HepG2 (cell line): ENCODE measurements around the gene SYNC. TPM values are rescaled to one million over a fixed set of nuclear protein-coding genes. Genes with fewer than 3 reads are reported as not detected.
A peak's percentile ranks its signal among the peaks of the same experiment; 100 is the strongest.

Experiments
- FOSL2 ChIP-seq: sonication (generic); formaldehyde crosslinking; IDR thresholded peaks from 2 replicates; pipeline ENCODE4 v1.4.0; 2020; ENCODE audit warnings: missing genetic modification reagents
- GTF2F1 ChIP-seq: fragments of 150-350 bp; IDR thresholded peaks from 2 replicates; pipeline ENCODE4 v1.6.1; 2014; ENCODE audit warnings: low read length
- HMG20B ChIP-seq: conservative IDR thresholded peaks from 2 replicates; pipeline ENCODE4 v1.6.1; 2016; ENCODE audit warnings: missing genetic modification reagents, missing compliant biosample characterization
- HNRNPK ChIP-seq: fragments of 200-400 bp; formaldehyde crosslinking; IDR thresholded peaks from 2 replicates; pipeline ENCODE4 v1.6.1; 2018; ENCODE audit warnings: low read length, low read depth, moderate library complexity, mild to moderate bottlenecking; ENCODE audit not compliant: poor library complexity, severe bottlenecking
- KLF9 ChIP-seq: IDR thresholded peaks from 2 replicates; pipeline ENCODE4 v1.6.1; 2016; ENCODE audit warnings: low read depth
- SMARCE1 ChIP-seq: fragments of 450-650 bp; IDR thresholded peaks from 2 replicates; pipeline ENCODE4 v1.6.1; 2017; ENCODE audit warnings: borderline replicate concordance
- SP1 ChIP-seq, 2 experiments: fragments of 450-650 bp in 1 of 2; sonication (generic) in 1 of 2; formaldehyde crosslinking in 1 of 2; IDR thresholded peaks; 2 replicates each; pipeline versions ENCODE4 v1.4.0 to v1.6.1; 2016 to 2020; ENCODE audit warnings: missing genetic modification reagents in 1 of 2
- ZNF143 ChIP-seq: sonication (generic); formaldehyde crosslinking; IDR thresholded peaks from 2 replicates; pipeline ENCODE4 v1.4.0; 2020; ENCODE audit warnings: missing genetic modification reagents
- ZNF331 ChIP-seq: sonication (generic); formaldehyde crosslinking; IDR thresholded peaks from 2 replicates; pipeline ENCODE4 v1.4.0; 2020; ENCODE audit warnings: missing genetic modification reagents
- ZNF367 ChIP-seq: sonication (generic); formaldehyde crosslinking; IDR thresholded peaks from 2 replicates; pipeline ENCODE4 v1.4.0; 2020; ENCODE audit warnings: missing genetic modification reagents, borderline replicate concordance
- ZNF451 ChIP-seq: sonication (generic); formaldehyde crosslinking; IDR thresholded peaks from 2 replicates; pipeline ENCODE4 v1.5.0; 2020; ENCODE audit warnings: mild to moderate bottlenecking, missing genetic modification reagents
- ZNF775 ChIP-seq: sonication (generic); formaldehyde crosslinking; IDR thresholded peaks from 2 replicates; pipeline ENCODE4 v1.4.0; 2020; ENCODE audit warnings: missing genetic modification reagents, mild to moderate bottlenecking, moderate library complexity, borderline replicate concordance
- ZNF788 ChIP-seq: sonication (generic); formaldehyde crosslinking; IDR thresholded peaks from 2 replicates; pipeline ENCODE4 v1.5.0; 2020; ENCODE audit warnings: mild to moderate bottlenecking, missing genetic modification reagents, borderline replicate concordance
- polyA plus RNA-seq, 8 experiments: library from polyadenylated mRNA; depleted of rRNA in 3 of 8; stranded (reverse) in 7 of 8; unstranded in 1 of 8; fragments of >200 nt; fragmentation: Illumina TruSeq in 4 of 8; extraction: Trizol in 4 of 8; gene quantifications; 2 replicates each; pipeline versions ENCODE4 v1.2.1 to v1.2.3, GENCODE V29; 2011 to 2016; ENCODE audit warnings: low read depth in 4 of 8, missing spikeins in 1 of 8, mixed read lengths in 1 of 8; ENCODE audit not compliant: insufficient read depth in 1 of 8
- total RNA-seq, 5 experiments: library from RNA; depleted of rRNA; stranded (reverse); fragments of >200 nt; fragmentation: Illumina TruSeq; extraction: Trizol; gene quantifications; 2 replicates each; pipeline ENCODE4 v1.2.3, GENCODE V29; 2016; ENCODE audit warnings: low read depth in 1 of 5
- TF ChIP-seq, protein P1 (sequence below): sonication (generic); formaldehyde crosslinking; IDR thresholded peaks from 2 replicates; pipeline ENCODE4 v1.5.0; 2020; ENCODE audit warnings: mild to moderate bottlenecking, missing genetic modification reagents, borderline replicate concordance
- TF ChIP-seq, protein P2 (sequence below), 2 experiments: sonication (generic) in 1 of 2; formaldehyde crosslinking in 1 of 2; IDR thresholded peaks; 2 replicates each; pipeline versions ENCODE4 v1.6.1 to v1.9.0; 2014 to 2022; ENCODE audit warnings: antibody characterized with exemption in 1 of 2, borderline replicate concordance in 1 of 2, inconsistent platforms in 1 of 2, low read depth in 1 of 2, missing genetic modification reagents in 1 of 2
- TF ChIP-seq, protein P3 (sequence below): IDR thresholded peaks from 2 replicates; pipeline ENCODE4 v1.6.1; 2018; ENCODE audit warnings: missing genetic modification reagents, mild to moderate bottlenecking, missing compliant biosample characterization

SYNC gene
- total and polyA plus RNA-seq, 2 of the 13 experiments (the other 11 are each of a cell fraction or from before 2014, with no cell fraction given) = 2.4 to 5.4 TPM

DNA sequence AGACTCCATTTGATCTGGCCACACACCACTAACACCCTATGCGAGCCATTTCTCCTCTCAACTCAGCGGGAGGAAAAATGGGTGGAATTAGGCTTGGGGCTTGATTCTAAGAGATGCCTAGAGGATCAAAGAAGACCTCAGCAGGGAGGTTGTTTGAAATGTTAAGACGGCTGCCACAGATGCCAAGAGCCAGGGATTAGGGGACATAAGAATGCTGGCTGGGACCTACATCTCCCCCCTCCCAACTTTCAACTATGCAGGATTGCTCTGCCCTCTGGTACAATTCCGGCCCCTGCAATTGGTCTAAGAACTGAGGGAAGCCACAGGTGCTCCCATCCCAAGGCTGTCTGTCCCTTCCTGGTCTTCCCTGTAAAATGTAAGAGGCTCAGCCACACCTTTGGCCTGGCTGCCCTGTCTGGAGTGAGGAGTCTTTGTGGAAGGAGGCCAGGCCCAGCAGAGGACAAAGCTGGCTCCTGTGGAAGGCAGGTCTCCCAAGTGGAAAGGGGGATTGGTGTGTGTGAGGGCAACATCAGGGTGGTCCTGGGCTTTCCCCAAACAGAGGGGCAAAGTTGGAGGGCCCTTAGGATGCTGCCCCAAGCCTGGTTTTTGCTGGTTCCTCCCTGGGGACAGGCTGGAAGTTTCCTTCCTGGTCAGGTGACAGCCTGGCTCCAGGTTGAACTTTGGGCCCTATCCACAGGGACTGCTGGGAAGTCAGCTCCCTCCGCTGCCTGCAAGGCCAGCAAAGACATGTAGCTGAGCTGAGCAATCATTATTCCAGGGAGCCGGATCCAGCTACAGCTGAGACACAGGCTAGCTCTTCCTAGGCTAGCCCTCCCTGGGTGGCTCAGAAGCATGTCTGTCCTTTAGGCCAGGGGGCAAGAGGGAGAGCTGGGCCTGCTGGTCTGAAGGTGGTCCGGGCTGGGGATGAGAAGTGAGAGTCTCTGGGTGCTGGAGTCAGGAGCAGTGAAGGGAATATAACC lies 34.5 kb upstream of the SYNC start (continued):
- TF ChIP-seq, protein P1, sequence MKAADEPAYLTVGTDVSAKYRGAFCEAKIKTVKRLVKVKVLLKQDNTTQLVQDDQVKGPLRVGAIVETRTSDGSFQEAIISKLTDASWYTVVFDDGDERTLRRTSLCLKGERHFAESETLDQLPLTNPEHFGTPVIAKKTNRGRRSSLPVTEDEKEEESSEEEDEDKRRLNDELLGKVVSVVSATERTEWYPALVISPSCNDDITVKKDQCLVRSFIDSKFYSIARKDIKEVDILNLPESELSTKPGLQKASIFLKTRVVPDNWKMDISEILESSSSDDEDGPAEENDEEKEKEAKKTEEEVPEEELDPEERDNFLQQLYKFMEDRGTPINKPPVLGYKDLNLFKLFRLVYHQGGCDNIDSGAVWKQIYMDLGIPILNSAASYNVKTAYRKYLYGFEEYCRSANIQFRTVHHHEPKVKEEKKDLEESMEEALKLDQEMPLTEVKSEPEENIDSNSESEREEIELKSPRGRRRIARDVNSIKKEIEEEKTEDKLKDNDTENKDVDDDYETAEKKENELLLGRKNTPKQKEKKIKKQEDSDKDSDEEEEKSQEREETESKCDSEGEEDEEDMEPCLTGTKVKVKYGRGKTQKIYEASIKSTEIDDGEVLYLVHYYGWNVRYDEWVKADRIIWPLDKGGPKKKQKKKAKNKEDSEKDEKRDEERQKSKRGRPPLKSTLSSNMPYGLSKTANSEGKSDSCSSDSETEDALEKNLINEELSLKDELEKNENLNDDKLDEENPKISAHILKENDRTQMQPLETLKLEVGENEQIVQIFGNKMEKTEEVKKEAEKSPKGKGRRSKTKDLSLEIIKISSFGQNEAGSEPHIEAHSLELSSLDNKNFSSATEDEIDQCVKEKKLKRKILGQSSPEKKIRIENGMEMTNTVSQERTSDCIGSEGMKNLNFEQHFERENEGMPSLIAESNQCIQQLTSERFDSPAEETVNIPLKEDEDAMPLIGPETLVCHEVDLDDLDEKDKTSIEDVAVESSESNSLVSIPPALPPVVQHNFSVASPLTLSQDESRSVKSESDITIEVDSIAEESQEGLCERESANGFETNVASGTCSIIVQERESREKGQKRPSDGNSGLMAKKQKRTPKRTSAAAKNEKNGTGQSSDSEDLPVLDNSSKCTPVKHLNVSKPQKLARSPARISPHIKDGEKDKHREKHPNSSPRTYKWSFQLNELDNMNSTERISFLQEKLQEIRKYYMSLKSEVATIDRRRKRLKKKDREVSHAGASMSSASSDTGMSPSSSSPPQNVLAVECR (CRISPR knock-in tag) = peak; percentile 80; the same call in 1 of the 2 replicates
- TF ChIP-seq, protein P2, sequence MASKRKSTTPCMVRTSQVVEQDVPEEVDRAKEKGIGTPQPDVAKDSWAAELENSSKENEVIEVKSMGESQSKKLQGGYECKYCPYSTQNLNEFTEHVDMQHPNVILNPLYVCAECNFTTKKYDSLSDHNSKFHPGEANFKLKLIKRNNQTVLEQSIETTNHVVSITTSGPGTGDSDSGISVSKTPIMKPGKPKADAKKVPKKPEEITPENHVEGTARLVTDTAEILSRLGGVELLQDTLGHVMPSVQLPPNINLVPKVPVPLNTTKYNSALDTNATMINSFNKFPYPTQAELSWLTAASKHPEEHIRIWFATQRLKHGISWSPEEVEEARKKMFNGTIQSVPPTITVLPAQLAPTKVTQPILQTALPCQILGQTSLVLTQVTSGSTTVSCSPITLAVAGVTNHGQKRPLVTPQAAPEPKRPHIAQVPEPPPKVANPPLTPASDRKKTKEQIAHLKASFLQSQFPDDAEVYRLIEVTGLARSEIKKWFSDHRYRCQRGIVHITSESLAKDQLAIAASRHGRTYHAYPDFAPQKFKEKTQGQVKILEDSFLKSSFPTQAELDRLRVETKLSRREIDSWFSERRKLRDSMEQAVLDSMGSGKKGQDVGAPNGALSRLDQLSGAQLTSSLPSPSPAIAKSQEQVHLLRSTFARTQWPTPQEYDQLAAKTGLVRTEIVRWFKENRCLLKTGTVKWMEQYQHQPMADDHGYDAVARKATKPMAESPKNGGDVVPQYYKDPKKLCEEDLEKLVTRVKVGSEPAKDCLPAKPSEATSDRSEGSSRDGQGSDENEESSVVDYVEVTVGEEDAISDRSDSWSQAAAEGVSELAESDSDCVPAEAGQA (IDR thresholded peaks at IDR 0.05; ENCODE audit: low read depth) = no peak
- TF ChIP-seq, protein P2 (CRISPR knock-in tag; IDR thresholded peaks at IDR 0.05; ENCODE audit: borderline replicate concordance) = no peak
- no peak for TF ChIP-seq SMARCE1
- no peak for TF ChIP-seq KLF9
- TF ChIP-seq ZNF367 (CRISPR knock-in tag) = no peak
- peak; percentile 90 for TF ChIP-seq ZNF143
- TF ChIP-seq, protein P3, sequence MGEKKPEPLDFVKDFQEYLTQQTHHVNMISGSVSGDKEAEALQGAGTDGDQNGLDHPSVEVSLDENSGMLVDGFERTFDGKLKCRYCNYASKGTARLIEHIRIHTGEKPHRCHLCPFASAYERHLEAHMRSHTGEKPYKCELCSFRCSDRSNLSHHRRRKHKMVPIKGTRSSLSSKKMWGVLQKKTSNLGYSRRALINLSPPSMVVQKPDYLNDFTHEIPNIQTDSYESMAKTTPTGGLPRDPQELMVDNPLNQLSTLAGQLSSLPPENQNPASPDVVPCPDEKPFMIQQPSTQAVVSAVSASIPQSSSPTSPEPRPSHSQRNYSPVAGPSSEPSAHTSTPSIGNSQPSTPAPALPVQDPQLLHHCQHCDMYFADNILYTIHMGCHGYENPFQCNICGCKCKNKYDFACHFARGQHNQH (CRISPR knock-in tag) = peak; percentile 80
- no peak for TF ChIP-seq SP1 (IDR thresholded peaks at IDR 0.05)
- TF ChIP-seq SP1 (CRISPR knock-in tag; IDR thresholded peaks at IDR 0.05) = peak; percentile 28; the same call in 1 of the 2 replicates
- no peak for TF ChIP-seq GTF2F1
- peak; percentile 47; the same call in 1 of the 2 replicates for TF ChIP-seq ZNF788 (CRISPR knock-in tag)
- TF ChIP-seq ZNF331 = peak; percentile 81; the same call in 1 of the 2 replicates
- peak; percentile 67 for TF ChIP-seq FOSL2
- TF ChIP-seq ZNF775 (CRISPR knock-in tag) = peak; percentile 73; the same call in 1 of the 2 replicates
- peak; percentile 52; the same call in 1 of the 2 replicates for TF ChIP-seq HMG20B (CRISPR knock-in tag)
- TF ChIP-seq ZNF451 (CRISPR knock-in tag) = no peak
- TF ChIP-seq HNRNPK = no peak
